Activated T-helper 17 cell treated with anti-CD3 and anti-CD28 coated beads, Interleukin-2, amount 50 U/mL, for 72 hours (primary cell): ENCODE data around the gene ZNF628. TPM values are rescaled to one million over a fixed set of nuclear protein-coding genes. Genes with fewer than 3 reads are reported as not detected.
A peak's percentile ranks its signal among the peaks of the same experiment; 100 is the strongest.
"Not testable (repeated sequence)": the region's sequence is repeated elsewhere in the genome, so short reads cannot be mapped to it uniquely, and the experiment has no call there.

Experiments used
- ATAC-seq: fragments of 150-1000 bp; cut with Tn5 transposase; replicated peaks from 2 replicates; pipeline ENCODE4 v1.10.0; 2021; ENCODE audit warnings: mild to moderate bottlenecking, moderate library complexity
- H3K27ac Mint-ChIP-seq: one replicate; pipeline ENCODE4 v1.8.0; 2022; ENCODE audit warnings: mixed read lengths
- H3K27me3 Mint-ChIP-seq: one replicate; pipeline ENCODE4 v1.8.0; 2022; ENCODE audit warnings: mixed read lengths
- H3K36me3 Mint-ChIP-seq: one replicate; pipeline ENCODE4 v1.8.0; 2022; ENCODE audit warnings: low read depth, mild to moderate bottlenecking, mixed read lengths
- H3K4me1 Mint-ChIP-seq: one replicate; pipeline ENCODE4 v1.8.0; 2022; ENCODE audit warnings: mixed read lengths
- H3K4me3 Mint-ChIP-seq: one replicate; pipeline ENCODE4 v1.8.0; 2022; ENCODE audit warnings: mild to moderate bottlenecking, mixed read lengths
- H3K9me3 Mint-ChIP-seq: one replicate; pipeline ENCODE4 v1.8.0; 2022; ENCODE audit warnings: mixed read lengths
- total RNA-seq, 2 donors: library from RNA; stranded (reverse); gene quantifications; one replicate each; pipeline ENCODE4 v1.2.3, GENCODE V29; 2022

ZNF628 gene
- total RNA-seq, 2 donors from 2014 or later, result 11.1 to 11.3 TPM

DNA sequence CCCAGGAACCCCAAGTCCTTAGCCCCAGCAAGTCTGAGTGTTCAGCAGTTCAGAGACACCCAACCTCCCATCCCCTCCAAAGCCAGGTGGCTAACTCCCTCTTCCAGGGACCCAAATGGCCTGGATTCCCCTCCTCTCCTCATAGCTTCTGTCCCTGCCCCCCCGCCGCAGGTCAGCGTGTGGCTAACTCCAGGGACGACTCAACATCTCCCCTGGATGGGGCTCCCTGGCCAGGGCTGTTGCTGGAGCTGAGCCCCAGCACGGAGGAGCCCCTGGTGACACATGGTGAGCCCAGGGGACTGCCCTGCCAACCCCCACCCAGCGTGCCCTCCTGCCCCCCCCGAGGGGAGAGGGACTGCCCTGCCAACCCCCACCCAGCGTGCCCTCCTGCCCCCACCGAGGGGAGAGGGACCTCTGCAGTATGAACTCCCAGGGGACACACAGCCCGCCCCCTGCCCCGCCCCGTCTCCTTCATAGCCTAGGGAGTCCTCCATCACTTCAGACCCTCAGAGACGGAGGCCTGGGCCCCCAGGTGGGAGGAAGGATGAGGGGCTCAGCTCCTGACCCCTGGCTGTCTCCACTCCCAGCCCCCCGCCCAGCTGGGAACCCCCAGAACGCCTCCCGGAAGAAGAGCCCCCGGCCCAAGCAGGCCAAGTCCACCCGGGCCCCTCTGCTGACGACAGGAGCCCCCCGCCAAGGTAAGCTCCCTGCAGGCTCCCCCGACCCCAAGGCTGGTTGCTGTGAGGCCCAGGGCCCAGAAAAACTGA is 13.5 kb downstream of the ZNF628 start:
- no peak overlapping the region for H3K27ac Mint-ChIP-seq
- H3K27me3 Mint-ChIP-seq, result peaks cover 4% of the 10 kb centered on the region
- ATAC-seq, result no peak
- no peaks in the 10 kb centered on the region for H3K9me3 Mint-ChIP-seq
- H3K36me3 Mint-ChIP-seq, result no peaks in the 10 kb centered on the region
- no peak overlapping the region for H3K4me3 Mint-ChIP-seq
- H3K4me1 Mint-ChIP-seq, result peaks cover 5% of the 10 kb centered on the region

DNA sequence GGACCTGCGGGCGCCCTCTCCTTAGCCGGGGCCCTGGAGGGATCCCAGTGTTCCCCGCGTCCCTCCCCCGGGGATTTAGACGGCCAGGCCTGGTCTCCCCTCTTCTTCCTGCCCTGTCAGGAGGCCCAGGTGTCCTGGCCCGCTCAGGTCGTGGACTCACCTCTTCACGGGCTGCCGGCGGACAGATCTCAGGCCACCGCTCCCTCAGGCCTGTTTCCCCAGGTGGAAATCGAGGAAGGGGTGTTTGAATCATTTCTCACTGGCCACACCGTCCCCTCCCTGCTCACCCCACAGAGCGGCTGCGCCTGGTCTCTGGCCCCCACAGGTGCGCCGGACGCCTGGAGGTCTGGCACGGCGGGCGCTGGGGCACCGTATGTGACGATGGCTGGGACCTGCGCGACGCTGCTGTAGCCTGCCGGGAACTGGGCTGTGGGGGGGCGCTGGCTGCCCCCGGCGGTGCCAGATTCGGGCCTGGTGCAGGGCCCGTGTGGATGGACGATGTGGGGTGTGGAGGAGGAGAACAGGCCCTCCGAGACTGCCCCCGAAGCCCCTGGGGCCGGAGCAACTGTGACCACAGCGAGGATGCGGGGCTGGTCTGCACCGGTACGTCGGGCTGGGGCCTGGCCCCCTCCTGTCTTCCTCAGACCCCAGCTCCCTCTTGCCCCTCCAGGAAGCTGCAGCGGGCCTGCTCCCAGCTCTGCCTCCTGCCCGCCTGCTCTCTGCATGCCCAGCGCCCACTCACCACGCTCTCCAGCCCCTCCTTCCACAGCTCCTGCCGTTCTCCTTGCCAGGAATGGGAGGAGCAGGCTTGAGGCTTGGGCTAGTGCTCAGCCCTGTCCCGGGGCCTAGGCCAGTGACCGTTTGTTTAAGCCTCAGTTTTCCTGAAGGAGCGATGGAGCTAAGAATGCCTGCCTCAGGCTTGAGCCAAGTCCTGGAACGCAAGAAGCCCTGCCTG is 14.3 kb downstream of the ZNF628 start:
- H3K36me3 Mint-ChIP-seq, result no peaks in the 10 kb centered on the region
- no peak overlapping the region for H3K27ac Mint-ChIP-seq
- peaks cover 5% of the 10 kb centered on the region for H3K4me1 Mint-ChIP-seq
- H3K4me3 Mint-ChIP-seq, result no peak overlapping the region
- H3K27me3 Mint-ChIP-seq, result peaks cover 4% of the 10 kb centered on the region
- H3K9me3 Mint-ChIP-seq, result no peaks in the 10 kb centered on the region
- no peak for ATAC-seq

DNA sequence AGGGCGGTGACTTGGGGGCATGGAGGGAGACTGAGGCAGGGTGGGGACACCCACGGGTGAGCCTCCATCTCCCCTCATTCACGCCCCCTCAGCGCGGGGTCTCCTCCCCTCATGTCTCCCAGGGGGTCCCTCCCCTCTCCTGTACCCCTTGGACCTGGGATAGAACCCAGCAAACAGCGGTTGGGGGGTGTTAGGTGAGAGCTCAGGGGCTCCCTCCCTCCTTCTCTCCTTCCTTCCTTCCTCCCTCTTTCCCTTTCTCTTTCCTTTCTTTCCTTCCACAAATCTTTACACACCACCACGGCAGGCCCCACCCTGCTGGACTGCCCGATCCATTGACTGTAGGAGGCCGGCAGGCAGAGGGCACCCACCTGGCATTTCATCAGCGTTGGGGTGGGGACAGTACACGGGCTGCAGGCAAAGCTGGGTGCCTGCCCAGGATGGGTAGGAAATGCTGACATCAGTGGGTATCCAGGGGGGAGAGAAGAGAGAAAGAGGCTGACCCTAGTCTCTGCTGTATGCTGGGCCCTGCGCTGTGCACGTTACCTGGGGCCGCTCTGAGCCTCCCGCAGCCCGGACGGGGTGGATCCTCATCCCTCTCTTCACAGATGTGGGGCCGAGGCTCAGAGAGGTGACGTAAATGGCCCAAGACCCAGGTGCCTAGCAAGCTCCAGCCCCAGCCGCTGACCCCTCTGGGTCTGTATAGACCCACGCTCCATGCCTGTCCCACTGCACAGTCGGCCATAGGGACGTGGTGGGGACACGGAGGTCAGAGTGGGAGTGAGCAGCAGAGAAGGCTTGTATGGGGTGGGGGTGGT is 15.3 kb downstream of the ZNF628 start:
- H3K27me3 Mint-ChIP-seq, result peaks cover 4% of the 10 kb centered on the region

DNA sequence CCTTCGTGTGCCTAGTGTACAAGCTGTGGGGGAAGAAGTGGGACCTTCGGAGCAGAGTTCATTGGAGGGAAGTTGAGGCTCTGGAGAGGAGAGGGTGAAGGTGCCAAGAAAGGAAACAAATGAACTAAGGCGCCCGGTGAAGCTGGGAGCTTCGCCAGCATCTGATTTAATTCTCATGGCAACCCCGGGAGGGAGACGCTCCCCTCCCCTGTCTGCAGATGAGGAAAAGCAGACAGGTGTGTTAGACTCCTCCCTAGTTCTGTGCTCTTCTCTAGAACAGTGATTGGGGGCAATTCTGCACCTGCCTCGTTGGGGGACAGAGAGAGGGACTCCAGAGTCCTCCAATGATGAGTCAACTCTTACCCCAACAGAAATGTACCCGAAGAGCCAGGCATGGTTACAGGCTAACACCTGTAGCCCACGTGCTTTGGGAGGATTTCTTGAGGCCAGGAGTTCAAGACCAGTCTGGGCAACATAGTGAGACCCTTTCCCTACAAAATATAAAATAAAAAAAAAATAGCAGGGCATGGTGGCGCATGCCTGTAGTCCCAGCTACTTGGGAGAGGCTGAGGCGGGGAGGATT is 16.0 kb downstream of the ZNF628 start:
- Mint-ChIP-seq H3K9me3 (no peaks in the 10 kb centered on the region), H3K27me3 (peaks cover 4% of the 10 kb centered on the region), H3K27ac (no peak overlapping the region), H3K36me3 (no peaks in the 10 kb centered on the region), H3K4me3 (no peak overlapping the region), H3K4me1 (no peaks in the 10 kb centered on the region)
- no peak for ATAC-seq

More for the DNA sequence above, 15.3 kb downstream of the ZNF628 start:
- Mint-ChIP-seq H3K4me1 (no peaks in the 10 kb centered on the region), H3K4me3 (no peak overlapping the region), H3K9me3 (no peaks in the 10 kb centered on the region), H3K27ac (no peak overlapping the region), H3K36me3 (no peaks in the 10 kb centered on the region)
- ATAC-seq, result no peak

DNA sequence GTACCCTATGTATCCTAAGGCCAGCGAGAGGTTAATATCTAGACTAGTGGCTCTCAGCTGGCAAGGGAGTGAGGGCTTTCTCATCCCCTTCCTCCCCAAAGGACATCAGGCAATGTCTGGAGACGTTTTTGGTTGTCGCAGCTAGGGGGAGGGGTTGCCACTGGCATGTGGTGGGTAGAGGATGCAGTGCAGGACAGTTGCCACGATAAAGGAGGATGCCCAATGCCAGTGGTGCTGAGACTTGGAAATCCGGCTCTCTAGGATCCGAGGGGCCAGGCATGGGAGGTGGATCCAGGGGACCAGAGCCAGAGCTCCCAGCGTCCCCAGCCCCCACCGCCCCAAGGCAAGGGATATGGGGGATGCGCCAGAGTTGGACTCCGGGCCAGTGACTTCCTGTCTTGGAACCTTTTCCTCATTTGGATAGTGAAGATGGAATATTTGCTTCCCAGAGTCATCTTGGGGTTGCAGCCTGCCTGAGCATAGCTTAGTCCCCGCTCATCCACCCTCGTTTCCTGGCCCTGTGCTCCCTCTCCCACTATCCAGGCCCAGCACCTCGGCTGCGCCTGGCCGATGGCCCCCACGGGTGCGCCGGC is 16.7 kb downstream of the ZNF628 start:
- Mint-ChIP-seq H3K27me3 (peaks cover 4% of the 10 kb centered on the region), H3K9me3 (no peaks in the 10 kb centered on the region), H3K4me1 (no peaks in the 10 kb centered on the region), H3K4me3 (no peak overlapping the region), H3K27ac (no peak overlapping the region), H3K36me3 (no peaks in the 10 kb centered on the region)
- no peak for ATAC-seq

DNA sequence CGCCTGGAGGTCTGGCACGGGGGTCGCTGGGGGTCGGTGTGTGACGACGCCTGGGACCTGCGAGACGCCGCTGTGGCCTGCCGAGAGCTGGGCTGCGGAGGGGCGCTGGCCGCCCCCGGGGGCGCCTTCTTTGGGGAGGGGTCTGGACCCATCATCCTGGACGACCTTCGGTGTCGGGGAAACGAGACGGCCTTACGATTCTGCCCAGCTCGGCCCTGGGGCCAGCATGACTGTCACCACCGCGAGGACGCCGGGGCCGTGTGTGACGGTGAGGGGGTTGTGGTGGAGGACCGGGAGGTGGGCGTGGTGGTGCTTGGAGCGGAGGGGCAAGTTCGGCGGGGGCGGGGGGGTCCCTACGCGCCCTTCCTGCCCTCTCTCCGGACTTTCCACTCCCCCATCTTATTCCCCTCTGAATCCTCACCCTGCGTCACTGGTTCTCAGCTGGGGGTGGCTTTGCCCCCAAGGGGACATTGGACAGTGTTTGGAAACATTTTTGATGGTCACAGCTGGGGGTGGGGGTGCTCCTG is 17.3 kb downstream of the ZNF628 start:
- Mint-ChIP-seq H3K9me3 (no peaks in the 10 kb centered on the region), H3K27ac (no peak overlapping the region), H3K36me3 (no peaks in the 10 kb centered on the region), H3K4me3 (no peak overlapping the region), H3K27me3 (peaks cover 4% of the 10 kb centered on the region), H3K4me1 (no peaks in the 10 kb centered on the region)
- ATAC-seq, result no peak

DNA sequence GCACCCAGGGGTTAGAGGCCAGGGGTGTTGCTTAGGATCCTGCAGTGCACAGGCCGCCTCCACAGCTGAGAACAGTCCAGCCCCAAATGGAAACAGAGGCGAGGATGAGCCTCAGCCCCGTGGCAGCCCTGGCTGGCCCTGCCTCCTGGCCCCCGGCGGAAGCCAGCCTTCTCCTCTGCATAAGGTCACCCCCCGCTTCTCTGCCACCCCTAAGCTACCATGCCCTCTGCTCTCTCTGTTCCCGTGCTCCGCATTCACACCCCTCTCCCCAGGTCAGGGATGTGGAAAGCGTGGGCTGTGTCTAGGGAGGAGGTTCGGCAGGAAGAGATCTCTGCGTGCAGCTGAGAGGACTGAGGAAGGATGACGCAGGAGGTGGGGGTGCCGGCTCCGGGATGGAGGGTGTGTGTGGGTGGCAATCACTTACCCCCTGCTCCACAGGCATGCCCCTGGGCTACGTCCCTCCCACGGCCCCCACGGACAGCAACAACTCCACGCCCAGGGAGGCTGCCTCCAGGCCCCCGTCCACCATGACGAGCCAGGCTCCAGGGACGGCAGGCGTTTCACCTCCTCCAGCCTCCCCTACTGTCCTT is 17.9 kb downstream of the ZNF628 start:
- Mint-ChIP-seq H3K27ac (no peak overlapping the region), H3K4me3 (peak overlapping the region; percentile 5), H3K4me1 (no peaks in the 10 kb centered on the region), H3K27me3 (peaks cover 4% of the 10 kb centered on the region), H3K9me3 (no peaks in the 10 kb centered on the region), H3K36me3 (no peaks in the 10 kb centered on the region)
- peak; percentile 39 for ATAC-seq

DNA sequence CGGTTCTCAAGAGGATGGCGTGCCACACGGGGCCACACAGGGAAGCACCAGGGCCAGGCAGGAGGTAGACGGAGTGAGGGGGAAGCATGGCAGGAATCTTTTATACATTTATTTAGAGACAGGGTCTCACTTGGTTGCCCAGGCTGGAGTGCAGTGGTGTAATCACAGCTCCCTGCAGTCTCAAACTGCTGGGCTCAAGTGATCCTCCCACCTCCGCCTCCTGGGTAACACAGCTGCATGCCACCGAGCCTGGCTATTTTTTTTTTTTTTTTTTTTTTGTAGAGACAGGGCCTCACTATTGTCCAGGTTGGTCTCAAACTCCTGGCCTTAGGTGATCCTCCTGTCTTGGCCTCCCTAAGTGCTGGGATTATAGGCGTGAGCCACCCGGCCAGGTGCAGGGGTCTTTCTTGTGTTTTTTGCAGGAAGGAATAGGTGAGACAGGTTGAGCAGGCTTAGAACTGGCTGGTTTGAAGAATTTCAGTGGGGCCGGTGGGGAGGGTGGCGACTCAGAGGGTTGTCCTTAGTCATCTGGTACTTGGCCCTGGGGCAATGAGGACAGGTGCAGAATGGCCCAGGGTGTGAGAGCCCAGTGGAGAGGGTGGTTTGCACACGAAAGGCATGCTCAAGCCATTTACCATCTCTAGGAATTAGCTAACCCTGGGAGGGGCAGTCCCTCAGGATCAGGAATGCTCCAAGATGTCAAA is 19.4 kb downstream of the ZNF628 start:
- Mint-ChIP-seq H3K9me3 (no peaks in the 10 kb centered on the region), H3K4me1 (no peaks in the 10 kb centered on the region), H3K36me3 (no peaks in the 10 kb centered on the region), H3K4me3 (no peak overlapping the region), H3K27ac (no peak overlapping the region), H3K27me3 (peaks cover 4% of the 10 kb centered on the region)
- ATAC-seq, result no peak

DNA sequence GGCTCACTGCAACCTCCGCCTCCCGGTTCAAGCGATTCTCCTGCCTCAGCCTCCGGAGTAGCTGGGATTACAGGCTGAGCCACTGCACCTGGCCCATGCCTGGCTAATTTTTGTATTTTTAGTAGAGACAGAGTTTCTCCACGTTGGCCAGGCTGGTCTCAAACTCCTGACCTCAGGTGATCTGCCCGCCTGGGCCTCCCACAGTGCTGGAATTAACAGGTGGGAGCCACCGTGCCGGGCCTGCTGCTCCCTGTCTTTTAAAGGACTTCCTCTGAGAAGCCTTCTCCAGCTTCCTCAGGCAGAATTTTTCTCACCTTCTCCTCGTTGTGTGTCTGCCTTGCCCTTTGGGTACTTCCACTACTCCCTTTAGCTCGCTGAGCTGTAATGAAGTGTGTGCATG is 20.4 kb downstream of the ZNF628 start:
- H3K9me3 Mint-ChIP-seq, H3K4me3 Mint-ChIP-seq, H3K4me1 Mint-ChIP-seq, ATAC-seq, H3K36me3 Mint-ChIP-seq, H3K27ac Mint-ChIP-seq, H3K27me3 Mint-ChIP-seq: not testable (repeated sequence)

DNA sequence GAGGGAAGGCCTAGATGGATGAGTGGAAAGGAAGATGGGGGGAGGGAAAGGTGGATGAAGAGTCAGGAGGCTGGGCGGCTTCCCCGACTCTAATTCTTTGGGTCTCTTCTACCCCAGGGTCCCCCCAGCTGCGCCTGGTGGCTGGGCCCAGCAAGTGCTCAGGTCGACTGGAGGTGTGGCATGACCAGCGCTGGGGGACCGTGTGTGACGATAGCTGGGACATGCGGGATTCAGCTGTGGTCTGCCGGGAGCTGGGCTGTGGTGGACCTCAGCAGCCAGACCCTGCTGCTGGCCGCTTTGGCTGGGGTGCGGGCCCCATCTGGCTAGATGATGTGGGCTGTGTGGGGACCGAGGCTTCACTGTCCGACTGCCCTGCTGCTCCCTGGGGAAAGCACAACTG is 21.3 kb downstream of the ZNF628 start:
- Mint-ChIP-seq H3K27me3 (no peaks in the 10 kb centered on the region), H3K4me1 (peaks cover 7% of the 10 kb centered on the region), H3K4me3 (no peak overlapping the region), H3K36me3 (no peaks in the 10 kb centered on the region), H3K9me3 (no peaks in the 10 kb centered on the region), H3K27ac (no peak overlapping the region)
- no peak for ATAC-seq

DNA sequence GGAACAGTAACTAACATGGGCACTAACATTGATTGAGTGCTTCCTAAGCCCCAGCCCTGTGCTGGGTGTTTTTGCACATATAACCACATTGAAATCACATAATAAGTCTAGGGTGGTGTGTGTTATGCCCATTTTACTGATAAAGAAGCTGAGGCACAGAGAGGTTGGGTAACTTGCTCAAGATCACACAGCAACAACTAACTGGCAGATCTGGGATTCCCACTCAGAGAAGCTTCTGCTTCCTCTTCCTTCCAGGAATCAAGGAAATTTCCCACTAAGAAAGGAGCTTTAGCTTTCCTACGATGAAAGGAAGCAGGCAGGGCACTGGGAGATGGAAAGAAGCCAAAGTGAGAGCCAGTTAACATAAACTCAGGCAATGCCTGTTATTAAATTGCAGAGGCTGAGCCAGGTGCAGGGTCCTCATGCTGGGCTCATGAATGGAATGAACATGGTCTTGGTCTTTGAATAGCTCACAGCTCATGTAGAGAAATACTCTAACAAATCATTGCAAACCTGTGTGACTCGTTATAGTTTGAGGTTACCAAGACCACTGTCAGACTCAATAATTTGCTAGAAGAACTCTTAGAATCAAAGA is 21.9 kb downstream of the ZNF628 start:
- Mint-ChIP-seq H3K4me1 (peaks cover 11% of the 10 kb centered on the region), H3K9me3 (no peaks in the 10 kb centered on the region), H3K36me3 (no peaks in the 10 kb centered on the region), H3K27me3 (no peaks in the 10 kb centered on the region), H3K4me3 (no peak overlapping the region), H3K27ac (peak overlapping the region; percentile 70)
- no peak for ATAC-seq

DNA sequence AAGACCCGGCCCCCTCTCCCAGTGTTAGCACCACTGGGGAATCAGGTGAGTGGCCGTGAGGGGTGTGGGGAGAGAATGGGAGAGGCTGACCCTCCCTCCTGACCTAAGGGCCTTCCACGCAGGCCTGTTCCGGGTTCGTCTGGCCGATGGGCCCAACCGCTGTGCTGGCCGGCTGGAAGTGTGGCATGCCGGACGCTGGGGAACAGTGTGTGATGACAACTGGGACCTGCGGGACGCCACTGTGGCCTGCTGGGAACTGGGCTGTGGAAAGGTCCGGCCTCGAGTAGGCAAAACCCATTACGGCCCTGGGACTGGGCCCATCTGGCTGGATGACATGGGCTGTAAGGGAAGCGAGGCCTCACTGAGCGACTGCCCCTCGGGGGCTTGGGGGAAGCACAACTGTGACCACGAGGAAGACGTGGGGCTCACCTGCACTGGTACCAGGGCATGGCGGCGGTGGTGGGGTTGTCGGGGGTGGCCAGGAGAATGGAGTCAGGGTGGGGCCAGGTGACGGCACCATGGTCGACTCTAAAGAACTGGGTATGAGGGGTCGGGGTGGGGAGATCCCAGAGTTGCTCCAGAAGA is 24.0 kb downstream of the ZNF628 start:
- Mint-ChIP-seq H3K27me3 (no peaks in the 10 kb centered on the region), H3K36me3 (peaks cover 4% of the 10 kb centered on the region), H3K9me3 (no peaks in the 10 kb centered on the region), H3K4me1 (peaks cover 15% of the 10 kb centered on the region), H3K4me3 (no peak overlapping the region), H3K27ac (no peak overlapping the region)
- no peak for ATAC-seq
